K562 (cell line): ENCODE data around the gene KIF5C. TPM values are rescaled to one million over a fixed set of nuclear protein-coding genes. Genes with fewer than 3 reads are reported as not detected.

Source experiments
- ATAC-seq: fragments of 200-7000 bp; cut with Tn5 transposase; 3 replicates; pipeline ENCODE4 v1.9.1; 2020; ENCODE audit warnings: moderate library complexity
- BruUV-seq: library from RNA; stranded (reverse); fragments of 400-500 nt; replicated peaks from 2 replicates; lab custom pipeline; 2021; lab: Mats Ljungman, UMichigan
- CTCF ChIA-PET: fragments of 300-600 bp; formaldehyde crosslinking; extraction: SDS; loops from one replicate; lab custom pipeline; 2021; ENCODE audit warnings: low intra/inter-chr PET ratio; lab: Yijun Ruan, JAX
- POLR2A ChIA-PET: fragments of 300-600, 350-650 bp; sonication (Branson Sonifier 250); formaldehyde crosslinking; extraction: SDS; loops from one replicate; lab custom pipeline; 2021; ENCODE audit warnings: antibody characterized with exemption, inconsistent platforms; lab: Yijun Ruan, JAX
- DNase-seq, 4 experiments: peaks; one replicate each; pipeline versions ENCODE4 v3.0.0 to v3.0.0-alpha.2; 2011 to 2018; ENCODE audit warnings: low spot score in 3 of 4, mixed read lengths in 3 of 4; ENCODE audit errors: extremely low read depth in 1 of 4
- FAIRE-seq: peaks from 2 replicates; lab custom pipeline; 2011; peaks lifted over from hg19 to GRCh38; lab: Jason Lieb, UNC
- H2AFZ ChIP-seq: 2 replicates; pipeline ENCODE4 v1.6.0; 2011; ENCODE audit warnings: low read depth, low read length, control low read depth, inconsistent platforms
- H3K27ac ChIP-seq: fragments of 200-600 bp; 3 replicates; pipeline ENCODE4 v1.8.0; 2011; ENCODE audit warnings: low read depth, mild to moderate bottlenecking, control low read depth, inconsistent platforms, low read length, moderate library complexity, mixed read lengths; ENCODE audit errors: extremely low read depth
- H3K27me3 ChIP-seq, 2 experiments: fragments of 300-600 bp in 1 of 2; 2 replicates in 1 of 2; 3 replicates in 1 of 2; pipeline versions ENCODE4 v1.6.0 to v1.8.0; 2011; ENCODE audit warnings: inconsistent platforms in 2 of 2, low read length in 2 of 2, mild to moderate bottlenecking in 1 of 2, mixed read lengths in 1 of 2, moderate library complexity in 1 of 2; ENCODE audit not compliant: control insufficient read depth in 2 of 2, insufficient read depth in 2 of 2
- H3K36me3 ChIP-seq: fragments of 300-600 bp; 3 replicates; pipeline ENCODE4 v1.8.0; 2011; ENCODE audit warnings: mild to moderate bottlenecking, low read length, inconsistent platforms; ENCODE audit not compliant: control insufficient read depth, insufficient read depth
- H3K4me1 ChIP-seq, 2 experiments: fragments of 200-600 bp in 1 of 2; replicated peaks in 1 of 2; 2 replicates in 1 of 2; 3 replicates in 1 of 2; pipeline versions ENCODE4 v1.5.1 to v1.8.0; 2011; ENCODE audit warnings: inconsistent platforms in 2 of 2, low read length in 2 of 2, mild to moderate bottlenecking in 1 of 2, mixed read lengths in 1 of 2, moderate library complexity in 1 of 2; ENCODE audit not compliant: control insufficient read depth in 2 of 2, insufficient read depth in 2 of 2
- H3K4me2 ChIP-seq: 2 replicates; pipeline ENCODE4 v1.6.1; 2011; ENCODE audit warnings: low read length, control low read depth, inconsistent platforms, mixed read lengths; ENCODE audit not compliant: insufficient read depth
- H3K4me3 ChIP-seq: fragments of 200-600 bp; sonication (generic), shearing (Covaris generic); 2 replicates; pipeline ENCODE4 v1.5.1; 2016; ENCODE audit warnings: control low read depth, inconsistent platforms
- H3K79me2 ChIP-seq: fragments of 200-600 bp; 3 replicates; pipeline ENCODE4 v1.8.0; 2011; ENCODE audit warnings: low read length, inconsistent platforms; ENCODE audit not compliant: control insufficient read depth, insufficient read depth
- H3K9ac ChIP-seq, 2 experiments: 2 replicates each; pipeline versions ENCODE4 v1.6.0 to v1.6.1; 2011; ENCODE audit warnings: low read depth in 2 of 2, low read length in 2 of 2, control low read depth in 1 of 2, inconsistent platforms in 1 of 2, mild to moderate bottlenecking in 1 of 2, mixed read lengths in 1 of 2; ENCODE audit not compliant: insufficient read depth in 1 of 2
- H3K9me1 ChIP-seq: one replicate; pipeline ENCODE4 v1.6.0; 2011; ENCODE audit warnings: inconsistent platforms, mild to moderate bottlenecking, low read length, moderate library complexity; ENCODE audit not compliant: control insufficient read depth, insufficient read depth
- H3K9me3 ChIP-seq: replicated peaks from 2 replicates; pipeline ENCODE4 v1.5.1; 2011; ENCODE audit warnings: low read depth, low read length, inconsistent platforms; ENCODE audit not compliant: control insufficient read depth, insufficient read depth
- H4K20me1 ChIP-seq: replicated peaks from 2 replicates; pipeline ENCODE4 v1.6.1; 2011; ENCODE audit warnings: low read length, inconsistent platforms, mixed read lengths; ENCODE audit not compliant: control insufficient read depth, insufficient read depth
- ATF3 ChIP-seq, 2 experiments: fragments of 450-650 bp in 1 of 2; sonication (generic) in 1 of 2; formaldehyde crosslinking in 1 of 2; IDR thresholded peaks in 1 of 2; conservative IDR thresholded peaks in 1 of 2; 2 replicates each; pipeline versions ENCODE4 v1.6.1 to v1.8.1; 2016 to 2023; ENCODE audit warnings: mild to moderate bottlenecking in 2 of 2, moderate library complexity in 2 of 2, inconsistent platforms in 1 of 2, missing genetic modification reagents in 1 of 2
- CREBBP ChIP-seq: IDR thresholded peaks from one replicate; pipeline ENCODE4 v1.6.1; 2012; ENCODE audit warnings: low read depth, mild to moderate bottlenecking, control low read depth, inconsistent platforms, low read length
- FIP1L1 ChIP-seq: fragments of 200-400 bp; formaldehyde crosslinking; IDR thresholded peaks from 2 replicates; pipeline ENCODE4 v1.6.1; 2018; ENCODE audit warnings: mild to moderate bottlenecking, low read depth, low read length; ENCODE audit not compliant: poor library complexity, severe bottlenecking
- FOXO4 ChIP-seq: fragments of 450-650 bp; formaldehyde crosslinking; IDR thresholded peaks from 2 replicates; pipeline ENCODE4 v1.4.0; 2020; ENCODE audit warnings: mild to moderate bottlenecking, moderate library complexity
- HMGN3 ChIP-seq: IDR thresholded peaks from 2 replicates; pipeline ENCODE4 v1.6.1; 2011; ENCODE audit warnings: borderline replicate concordance, low read depth, mild to moderate bottlenecking, mixed read lengths, low read length; ENCODE audit not compliant: insufficient read length; ENCODE audit errors: extremely low read depth
- HNRNPH1 ChIP-seq: fragments of 200-400 bp; formaldehyde crosslinking; optimal IDR thresholded peaks from 2 replicates; pipeline ENCODE3; 2017; ENCODE audit warnings: low read depth, mild to moderate bottlenecking, low read length, moderate library complexity
- KAT2B ChIP-seq: IDR thresholded peaks from one replicate; pipeline ENCODE4 v1.6.1; 2012; ENCODE audit warnings: low read depth, mild to moderate bottlenecking, control low read depth, inconsistent platforms, low read length, moderate library complexity
- KAT7 ChIP-seq: sonication (generic); formaldehyde crosslinking; IDR thresholded peaks from 2 replicates; pipeline ENCODE4 v1.8.0; 2022; ENCODE audit warnings: missing genetic modification reagents, mild to moderate bottlenecking, borderline replicate concordance
- TAF15 ChIP-seq: fragments of 200-400 bp; formaldehyde crosslinking; IDR thresholded peaks from 2 replicates; pipeline ENCODE4 v1.6.1; 2017; ENCODE audit warnings: mild to moderate bottlenecking, low read depth, low read length, moderate library complexity
- TFAP4 ChIP-seq: sonication (generic); formaldehyde crosslinking; IDR thresholded peaks from 2 replicates; pipeline ENCODE4 v1.8.0; 2022; ENCODE audit warnings: missing genetic modification reagents, mild to moderate bottlenecking, moderate library complexity, borderline replicate concordance
- ZNF57 ChIP-seq: fragments of 450-650 bp; formaldehyde crosslinking; IDR thresholded peaks from 2 replicates; pipeline ENCODE4 v1.4.0; 2020; ENCODE audit warnings: mild to moderate bottlenecking, moderate library complexity
- WGBS: fragments of 100-300 bp; shearing (Covaris generic); methylation state at CpG from one replicate; pipeline ENCODE4 v1.1.6; 2016; ENCODE audit warnings: low coverage, mixed read lengths; ENCODE audit not compliant: insufficient coverage; ENCODE audit errors: missing lambda C conversion rate; 5-methylcytosine and 5-hydroxymethylcytosine counted together
- in situ Hi-C: fragments of 300-500 bp; cut with MboI; formaldehyde crosslinking; loops from 4 replicates; pipeline ENCODE4 v1.15.0; 2018; ENCODE audit warnings: inconsistent platforms, mixed read lengths
- intact Hi-C: fragments of 100-400 bp; cut with micrococcal nuclease; formaldehyde crosslinking; loops from 2 replicates; pipeline ENCODE4 v1.14.2; 2022
- polyA plus RNA-seq, 8 experiments: library from polyadenylated mRNA; depleted of rRNA in 4 of 8; stranded (reverse) in 5 of 8; unstranded in 3 of 8; fragments of >200 nt; fragmentation: Nextera tagmentation in 2 of 8; fragmentation: Illumina TruSeq in 1 of 8; extraction: Ambion mirVana in 2 of 8; extraction: Trizol in 1 of 8; gene quantifications; 2 replicates each; pipeline versions ENCODE4 v1.2.1 to v1.2.3, GENCODE V29; 2011 to 2014; ENCODE audit warnings: inconsistent platforms in 1 of 8, missing spikeins in 1 of 8
- total RNA-seq, 7 experiments: library from RNA; depleted of rRNA in 6 of 7; stranded (reverse); fragments of >200 nt in 6 of 7; fragmentation: Illumina TruSeq in 2 of 7; extraction: Trizol in 2 of 7; gene quantifications; 2 replicates each; pipeline versions ENCODE4 v1.2.1 to v1.2.3, GENCODE V29; 2011 to 2021; ENCODE audit warnings: low replicate concordance in 1 of 7
- TF ChIP-seq, protein P1 (sequence below): fragments of 450-650 bp; IDR thresholded peaks from 2 replicates; pipeline ENCODE4 v1.7.0; 2016; ENCODE audit warnings: borderline replicate concordance
- TF ChIP-seq, protein P2 (sequence below): fragments of 450-650 bp; IDR thresholded peaks from 2 replicates; pipeline ENCODE4 v1.6.1; 2017; ENCODE audit warnings: antibody characterized with exemption

Gene KIF5C
- total and polyA plus RNA-seq, 9 of the 15 experiments (the other 6 are each of a cell fraction or from before 2014, with no cell fraction given): 0.01 to 0.09 (median 0.01) TPM; not detected in 6

GRCh38 chr2:148993351-148993750 is 118.3 kb downstream of the KIF5C start:
- CTCF ChIA-PET: no interaction called here
- POLR2A ChIA-PET: interaction anchor here (0.6 to 1.5 kb wide), 2 partner anchors 15 to 87 kb away, joined by 3 to 4 read pairs; no protein-coding TSS in a partner anchor
- in situ Hi-C loops: loop anchor here (25.0 kb wide), 1 partner anchor 1056 kb away; no protein-coding TSS in a partner anchor
- WGBS: 0% methylated on average over 3 of the region's 3 CpGs
- Histone ChIP-seq H3K27me3 (peaks cover 5 to 8% of the 10 kb centered on the region in 2 experiments; a peak in 1 of 5 replicates), H3K4me1 (no peaks in the 10 kb centered on the region), H3K36me3 (no peaks in the 10 kb centered on the region), H3K27ac (no peak overlapping the region), H3K4me3 (no peak overlapping the region), H3K9me1 (no peaks in the 10 kb centered on the region), H3K9ac (no peak overlapping the region)
- intact Hi-C loops: no loop called here
- FAIRE-seq: no peak
- no peak for TF ChIP-seq HMGN3
- TF ChIP-seq TAF15: no peak
- no peak for TF ChIP-seq ZNF57 (CRISPR knock-in tag)
- TF ChIP-seq, protein P1, sequence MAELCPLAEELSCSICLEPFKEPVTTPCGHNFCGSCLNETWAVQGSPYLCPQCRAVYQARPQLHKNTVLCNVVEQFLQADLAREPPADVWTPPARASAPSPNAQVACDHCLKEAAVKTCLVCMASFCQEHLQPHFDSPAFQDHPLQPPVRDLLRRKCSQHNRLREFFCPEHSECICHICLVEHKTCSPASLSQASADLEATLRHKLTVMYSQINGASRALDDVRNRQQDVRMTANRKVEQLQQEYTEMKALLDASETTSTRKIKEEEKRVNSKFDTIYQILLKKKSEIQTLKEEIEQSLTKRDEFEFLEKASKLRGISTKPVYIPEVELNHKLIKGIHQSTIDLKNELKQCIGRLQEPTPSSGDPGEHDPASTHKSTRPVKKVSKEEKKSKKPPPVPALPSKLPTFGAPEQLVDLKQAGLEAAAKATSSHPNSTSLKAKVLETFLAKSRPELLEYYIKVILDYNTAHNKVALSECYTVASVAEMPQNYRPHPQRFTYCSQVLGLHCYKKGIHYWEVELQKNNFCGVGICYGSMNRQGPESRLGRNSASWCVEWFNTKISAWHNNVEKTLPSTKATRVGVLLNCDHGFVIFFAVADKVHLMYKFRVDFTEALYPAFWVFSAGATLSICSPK: no peak
- TF ChIP-seq HNRNPH1: no peak
- TF ChIP-seq FOXO4: no peak
- no peak for TF ChIP-seq KAT7 (CRISPR knock-in tag)
- TF ChIP-seq ATF3 (IDR thresholded peaks at IDR 0.05): no peak
- TF ChIP-seq ATF3 (CRISPR knock-in tag; conservative IDR thresholded peaks at IDR 0.05): no peak
- no peak for TF ChIP-seq TFAP4
- no peak for TF ChIP-seq FIP1L1
- TF ChIP-seq CREBBP: no peak
- TF ChIP-seq KAT2B: no peak
- TF ChIP-seq, protein P2, sequence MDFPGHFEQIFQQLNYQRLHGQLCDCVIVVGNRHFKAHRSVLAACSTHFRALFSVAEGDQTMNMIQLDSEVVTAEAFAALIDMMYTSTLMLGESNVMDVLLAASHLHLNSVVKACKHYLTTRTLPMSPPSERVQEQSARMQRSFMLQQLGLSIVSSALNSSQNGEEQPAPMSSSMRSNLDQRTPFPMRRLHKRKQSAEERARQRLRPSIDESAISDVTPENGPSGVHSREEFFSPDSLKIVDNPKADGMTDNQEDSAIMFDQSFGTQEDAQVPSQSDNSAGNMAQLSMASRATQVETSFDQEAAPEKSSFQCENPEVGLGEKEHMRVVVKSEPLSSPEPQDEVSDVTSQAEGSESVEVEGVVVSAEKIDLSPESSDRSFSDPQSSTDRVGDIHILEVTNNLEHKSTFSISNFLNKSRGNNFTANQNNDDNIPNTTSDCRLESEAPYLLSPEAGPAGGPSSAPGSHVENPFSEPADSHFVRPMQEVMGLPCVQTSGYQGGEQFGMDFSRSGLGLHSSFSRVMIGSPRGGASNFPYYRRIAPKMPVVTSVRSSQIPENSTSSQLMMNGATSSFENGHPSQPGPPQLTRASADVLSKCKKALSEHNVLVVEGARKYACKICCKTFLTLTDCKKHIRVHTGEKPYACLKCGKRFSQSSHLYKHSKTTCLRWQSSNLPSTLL: no peak
- TF ChIP-seq, all 486 proteins: peak for 0
- Histone ChIP-seq H3K9me3 (no peaks in the 10 kb centered on the region), H2AFZ (no peak overlapping the region), H3K4me2 (no peak overlapping the region), H3K79me2 (no peaks in the 10 kb centered on the region), H4K20me1 (no peaks in the 10 kb centered on the region)
- no peak for DNase-seq
- no peak for ATAC-seq
- BruUV-seq: no TSS peak
